Measurements from ENCODE around the gene TRAF4. TPM values are rescaled to one million over a fixed set of nuclear protein-coding genes. Genes with fewer than 3 reads are reported as not detected.

The TRAF4 gene
- total RNA-seq, 1 donor from 2014 or later = 73.3 TPM

- Mint-ChIP-seq H3K9me3 (ENCODE audit: low read depth) (no peaks in the 10 kb centered on the region), H3K4me3 (ENCODE audit: unreplicated experiment) (no peak overlapping the region), H3K36me3 (ENCODE audit: low read depth) (peaks cover 8% of the 10 kb centered on the region), H3K4me1 (ENCODE audit: low read depth) (peaks cover 27% of the 10 kb centered on the region), H3K27me3 (ENCODE audit: low read depth) (no peaks in the 10 kb centered on the region), H3K27ac (ENCODE audit: unreplicated experiment) (peak overlapping the region; percentile 57)
- no peak for TF ChIP-seq CTCF (IDR thresholded peaks at IDR 0.05)
- no peak for DNase-seq (ENCODE audit: low spot score)
These were observed 5.2 kb downstream of the TRAF4 start for GRCh38 chr17:28748852-28749515.

GRCh38 chr17:28749516-28750177 is 5.8 kb downstream of the TRAF4 start:
- H3K36me3 Mint-ChIP-seq (ENCODE audit: low read depth) = peaks cover 8% of the 10 kb centered on the region
- DNase-seq (ENCODE audit: low spot score) = no peak

GRCh38 chr17:28750178-28751047 is 6.6 kb downstream of the TRAF4 start:
- no peak overlapping the region for H3K4me3 Mint-ChIP-seq (ENCODE audit: unreplicated experiment)
- peaks cover 26% of the 10 kb centered on the region for H3K4me1 Mint-ChIP-seq (ENCODE audit: low read depth)
- H3K36me3 Mint-ChIP-seq (ENCODE audit: low read depth) = peaks cover 8% of the 10 kb centered on the region
- DNase-seq (ENCODE audit: low spot score) = peak; percentile 94
- H3K27me3 Mint-ChIP-seq (ENCODE audit: low read depth) = no peaks in the 10 kb centered on the region
- peak; percentile 98 for TF ChIP-seq CTCF (IDR thresholded peaks at IDR 0.05)
- no peaks in the 10 kb centered on the region for H3K9me3 Mint-ChIP-seq (ENCODE audit: low read depth)
- peak overlapping the region; percentile 41 for H3K27ac Mint-ChIP-seq (ENCODE audit: unreplicated experiment)

More at GRCh38 chr17:28749516-28750177, 5.8 kb downstream of the TRAF4 start:
- H3K27me3 Mint-ChIP-seq (ENCODE audit: low read depth) = no peaks in the 10 kb centered on the region
- H3K4me3 Mint-ChIP-seq (ENCODE audit: unreplicated experiment) = no peak overlapping the region
- no peaks in the 10 kb centered on the region for H3K9me3 Mint-ChIP-seq (ENCODE audit: low read depth)
- TF ChIP-seq CTCF (IDR thresholded peaks at IDR 0.05) = no peak
- peaks cover 27% of the 10 kb centered on the region for H3K4me1 Mint-ChIP-seq (ENCODE audit: low read depth)
- no peak overlapping the region for H3K27ac Mint-ChIP-seq (ENCODE audit: unreplicated experiment)

- Mint-ChIP-seq H3K27me3 (ENCODE audit: low read depth) (no peaks in the 10 kb centered on the region), H3K4me1 (ENCODE audit: low read depth) (peaks cover 16% of the 10 kb centered on the region), H3K36me3 (ENCODE audit: low read depth) (peaks cover 8% of the 10 kb centered on the region), H3K4me3 (ENCODE audit: unreplicated experiment) (no peak overlapping the region), H3K27ac (ENCODE audit: unreplicated experiment) (no peak overlapping the region), H3K9me3 (ENCODE audit: low read depth) (no peaks in the 10 kb centered on the region)
- peak; percentile 21 for DNase-seq (ENCODE audit: low spot score)
- TF ChIP-seq CTCF (IDR thresholded peaks at IDR 0.05) = no peak
These were observed 8.0 kb downstream of the TRAF4 start for GRCh38 chr17:28751600-28752366.
